Mucosa of stomach (tissue), 1 donor: ENCODE data around the gene NBEAL2.

Experiments
- H3K27me3 ChIP-seq: one replicate; pipeline ENCODE4 v1.7.0; 2013; ENCODE audit warnings: mild to moderate bottlenecking, low read length; ENCODE audit not compliant: control insufficient read depth, insufficient read depth
- H3K36me3 ChIP-seq: one replicate; pipeline ENCODE4 v1.7.0; 2013; ENCODE audit warnings: low read length; ENCODE audit not compliant: control insufficient read depth, insufficient read depth
- H3K4me1 ChIP-seq: one replicate; pipeline ENCODE4 v1.7.0; 2013; ENCODE audit warnings: mild to moderate bottlenecking, low read length; ENCODE audit not compliant: control insufficient read depth, insufficient read depth
- H3K4me3 ChIP-seq: one replicate; pipeline ENCODE4 v1.7.0; 2013; ENCODE audit warnings: low read length
- H3K9ac ChIP-seq: one replicate; pipeline ENCODE4 v1.7.0; 2013; ENCODE audit warnings: mild to moderate bottlenecking, low read length, moderate library complexity
- H3K9me3 ChIP-seq: one replicate; pipeline ENCODE4 v1.7.0; 2013; ENCODE audit warnings: mild to moderate bottlenecking, low read length, moderate library complexity; ENCODE audit not compliant: control insufficient read depth
- donor health status: Pancreatic carcinoma.

The NBEAL2 gene

GRCh38 chr3:46978985-46979944, at the start of gene NBEAL2:
Gene NBEAL2, plus strand, starts transcription at chr3:46979666. Its CDS starts 196 bp downstream, at chr3:46979862.
- Histone ChIP-seq H3K4me3 (peak within 1 kb of the TSS; percentile 73), H3K9me3 (no peaks in the 10 kb centered on the region), H3K27me3 (no peaks in the 10 kb centered on the region), H3K4me1 (peaks cover 44% of the 10 kb centered on the region), H3K36me3 (no peaks in the 10 kb centered on the region), H3K9ac (peak within 1 kb of the TSS; percentile 96)

- Histone ChIP-seq H3K9me3 (no peaks in the 10 kb centered on the region), H3K4me3 (no peak overlapping the region), H3K4me1 (peaks cover 94% of the 10 kb centered on the region), H3K27me3 (no peaks in the 10 kb centered on the region), H3K36me3 (peaks cover 6% of the 10 kb centered on the region), H3K9ac (peak overlapping the region; percentile 30)
These were observed 49.1 kb upstream of the NBEAL2 start for GRCh38 chr3:46930166-46930944.

DNA sequence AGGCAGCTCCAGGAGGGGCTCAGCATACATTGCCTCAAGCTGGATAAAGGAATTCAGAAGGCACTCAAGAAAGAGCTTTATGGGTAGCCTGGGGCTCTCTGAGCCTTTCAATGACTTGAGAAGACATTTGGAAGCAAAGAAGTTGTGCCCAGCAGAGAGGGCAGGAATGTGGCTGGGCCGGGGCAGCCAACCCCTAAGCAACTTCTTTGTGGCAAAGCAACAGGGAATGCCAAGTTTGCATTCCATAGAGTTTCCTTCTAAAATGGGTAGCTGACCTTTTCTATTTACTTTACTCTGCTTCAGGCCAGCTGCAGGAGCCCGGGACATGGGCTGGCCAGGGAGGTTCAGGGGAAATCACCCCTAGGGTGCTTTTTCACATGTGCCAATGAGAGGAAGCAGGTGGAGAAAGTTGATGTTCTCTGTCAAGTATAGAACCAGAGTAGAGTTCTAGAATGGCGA, 48.5 kb upstream of the NBEAL2 start:
- peaks cover 94% of the 10 kb centered on the region for H3K4me1 ChIP-seq
- peaks cover 6% of the 10 kb centered on the region for H3K36me3 ChIP-seq
- no peak overlapping the region for H3K4me3 ChIP-seq
- no peaks in the 10 kb centered on the region for H3K27me3 ChIP-seq
- no peaks in the 10 kb centered on the region for H3K9me3 ChIP-seq
- H3K9ac ChIP-seq: peak overlapping the region; percentile 30

DNA sequence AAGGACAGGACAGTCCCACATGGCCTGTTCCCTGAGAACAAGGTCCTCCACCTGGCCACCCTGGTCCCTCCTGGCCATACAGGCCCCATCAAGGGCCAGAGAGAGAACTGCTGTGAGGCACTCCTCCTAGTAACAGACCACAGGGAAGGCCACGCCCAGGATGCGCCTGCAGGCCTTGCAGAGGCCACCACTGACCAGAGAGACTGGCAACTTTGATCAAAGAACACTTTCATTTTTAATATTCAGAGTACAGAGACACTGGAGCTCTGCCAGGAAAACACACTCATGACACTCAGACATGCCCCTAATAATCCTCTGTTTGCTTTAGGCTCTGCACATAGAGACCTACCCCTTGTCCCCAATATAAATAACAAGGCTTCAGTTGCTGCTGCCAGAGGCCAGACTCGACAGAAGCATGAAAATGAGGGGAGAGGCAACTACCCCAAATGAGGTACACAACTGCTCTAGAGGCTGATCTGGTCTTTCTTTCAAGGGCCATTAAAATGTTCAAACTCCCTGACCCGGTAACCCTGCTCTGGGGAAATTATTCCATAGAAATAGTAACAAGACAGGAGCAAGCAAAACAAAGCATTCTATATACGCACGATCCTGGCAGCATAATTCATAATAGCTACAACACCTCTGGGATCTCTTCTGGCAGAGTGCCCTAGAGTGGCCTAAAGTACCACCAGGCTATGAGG, 47.7 kb upstream of the NBEAL2 start:
- peaks cover 94% of the 10 kb centered on the region for H3K4me1 ChIP-seq
- no peaks in the 10 kb centered on the region for H3K36me3 ChIP-seq
- no peak overlapping the region for H3K4me3 ChIP-seq
- no peaks in the 10 kb centered on the region for H3K27me3 ChIP-seq
- no peaks in the 10 kb centered on the region for H3K9me3 ChIP-seq
- H3K9ac ChIP-seq: peak overlapping the region; percentile 11

DNA sequence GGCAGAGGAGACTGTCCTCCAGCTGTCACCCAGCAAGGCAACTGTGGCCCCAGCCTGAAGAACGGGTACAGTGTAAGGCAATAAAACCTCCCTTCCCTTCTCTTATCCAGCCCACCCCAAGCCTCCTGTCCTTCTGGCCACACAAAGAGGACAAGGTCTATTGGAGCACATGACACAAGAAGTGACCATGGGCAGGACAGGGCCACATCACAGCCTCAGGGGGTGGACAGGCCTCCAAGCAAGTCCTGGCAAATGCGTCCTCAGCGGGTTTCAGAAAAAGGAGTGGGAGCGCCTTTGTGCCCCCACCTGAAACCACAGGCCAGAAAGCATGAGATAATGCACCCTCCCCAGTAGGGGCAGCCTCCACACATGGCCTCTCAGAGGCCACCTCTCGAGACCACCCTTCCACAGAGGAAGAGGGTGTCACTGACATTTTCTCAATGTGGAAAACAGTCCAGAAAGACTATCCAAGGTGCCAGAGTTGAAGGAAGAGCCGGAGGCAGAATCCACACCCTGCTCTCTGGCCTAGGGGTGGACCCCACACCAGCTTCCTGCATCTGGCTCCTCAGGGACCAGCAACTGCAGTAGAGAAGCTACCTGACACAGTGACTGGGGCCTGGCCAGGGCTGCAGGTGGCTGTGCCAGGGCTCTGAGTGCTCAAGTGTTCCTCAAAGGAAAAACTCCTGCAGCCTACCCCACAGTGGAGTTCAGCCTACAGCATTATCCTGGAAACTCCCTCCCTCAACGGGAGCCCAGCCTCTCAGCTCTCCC, 46.8 kb upstream of the NBEAL2 start:
- H3K4me3 ChIP-seq: no peak overlapping the region
- H3K9ac ChIP-seq: peak overlapping the region; percentile 42
- no peaks in the 10 kb centered on the region for H3K36me3 ChIP-seq
- no peaks in the 10 kb centered on the region for H3K27me3 ChIP-seq
- peaks cover 91% of the 10 kb centered on the region for H3K4me1 ChIP-seq
- no peaks in the 10 kb centered on the region for H3K9me3 ChIP-seq

DNA sequence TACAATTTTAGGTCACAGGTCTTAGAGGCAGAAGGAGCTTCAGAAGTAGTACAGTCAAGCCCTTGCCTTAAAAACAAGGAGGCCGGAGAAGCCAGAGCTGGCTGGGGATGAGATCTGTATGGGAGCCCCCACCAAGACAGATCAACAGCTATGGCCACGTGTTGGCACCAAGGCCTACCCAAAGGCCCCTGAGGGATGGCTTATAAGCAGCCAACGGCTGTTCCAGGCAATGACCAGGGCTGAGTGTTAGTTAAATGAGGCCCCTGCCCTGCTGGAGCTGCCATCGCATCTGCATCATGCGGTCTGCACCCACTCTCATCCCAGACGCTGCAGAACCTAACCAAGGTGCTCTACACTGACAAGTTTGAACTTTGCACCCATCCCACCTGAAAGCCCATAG, 46.2 kb upstream of the NBEAL2 start:
- Histone ChIP-seq H3K9ac (peak overlapping the region; percentile 42), H3K27me3 (no peaks in the 10 kb centered on the region), H3K4me3 (no peak overlapping the region), H3K9me3 (no peaks in the 10 kb centered on the region), H3K36me3 (no peaks in the 10 kb centered on the region), H3K4me1 (peaks cover 94% of the 10 kb centered on the region)

DNA sequence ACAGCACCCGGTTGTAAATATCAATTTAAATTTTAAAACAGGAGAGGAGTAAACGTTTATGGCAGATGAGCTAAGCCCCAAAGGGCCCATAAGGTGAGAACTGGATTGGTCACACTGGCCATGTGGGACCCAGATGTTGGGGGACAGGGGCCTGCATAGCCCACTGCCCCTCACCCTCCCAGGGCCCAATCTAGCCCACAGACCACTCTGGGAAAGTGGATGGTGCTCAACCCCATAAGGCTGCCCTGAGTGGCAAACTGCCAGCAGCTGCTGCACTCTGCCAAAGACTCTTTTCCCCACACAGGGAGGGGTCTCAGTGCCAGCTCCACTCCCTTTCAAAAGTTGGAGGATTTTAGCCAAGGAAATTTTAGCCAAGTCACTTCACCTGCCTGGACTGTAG, 45.4 kb upstream of the NBEAL2 start:
- Histone ChIP-seq H3K9ac (peak overlapping the region; percentile 4), H3K27me3 (no peaks in the 10 kb centered on the region), H3K36me3 (peaks cover 1% of the 10 kb centered on the region), H3K4me3 (no peak overlapping the region), H3K9me3 (no peaks in the 10 kb centered on the region), H3K4me1 (peaks cover 94% of the 10 kb centered on the region)

- Histone ChIP-seq H3K4me1 (peaks cover 94% of the 10 kb centered on the region), H3K36me3 (peaks cover 7% of the 10 kb centered on the region), H3K9me3 (no peaks in the 10 kb centered on the region), H3K27me3 (no peaks in the 10 kb centered on the region), H3K9ac (peak overlapping the region; percentile 4), H3K4me3 (no peak overlapping the region)
These were observed 44.8 kb upstream of the NBEAL2 start for GRCh38 chr3:46934498-46935167.

- H3K9ac ChIP-seq: no peak overlapping the region
These were observed 44.2 kb upstream of the NBEAL2 start for GRCh38 chr3:46935168-46935858.

DNA sequence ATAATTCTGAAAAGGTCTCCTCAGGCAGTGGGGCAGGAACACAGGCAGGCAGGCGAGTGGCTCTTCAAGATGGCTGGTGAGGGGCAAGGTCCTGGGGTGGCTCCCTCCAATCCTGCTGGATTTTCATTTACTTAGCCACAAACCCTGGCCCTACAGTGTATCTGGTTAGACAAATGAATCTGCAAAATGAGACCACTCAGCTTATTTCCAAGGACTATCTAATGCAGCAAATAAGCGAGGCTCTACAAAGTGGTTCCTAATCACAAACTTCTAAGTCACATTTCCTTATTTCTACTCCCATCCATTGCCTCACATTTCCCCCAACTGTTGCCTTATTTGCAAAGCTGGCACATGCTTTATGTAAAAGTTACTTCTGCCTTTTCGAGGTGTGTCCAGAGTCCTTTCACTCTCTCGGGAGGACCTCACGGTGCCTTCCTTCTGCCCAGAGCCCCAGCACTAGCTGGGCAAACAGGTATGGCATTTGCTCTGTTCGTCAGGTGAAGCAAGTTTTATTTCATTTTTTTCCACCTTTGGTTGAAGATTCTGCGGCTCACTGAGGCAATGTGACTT, 43.4 kb upstream of the NBEAL2 start:
- Histone ChIP-seq H3K9me3 (no peaks in the 10 kb centered on the region), H3K36me3 (peaks cover 11% of the 10 kb centered on the region), H3K9ac (no peak overlapping the region), H3K4me1 (peaks cover 95% of the 10 kb centered on the region), H3K27me3 (no peaks in the 10 kb centered on the region), H3K4me3 (no peak overlapping the region)

More at GRCh38 chr3:46935168-46935858, 44.2 kb upstream of the NBEAL2 start:
- Histone ChIP-seq H3K9me3 (no peaks in the 10 kb centered on the region), H3K36me3 (peaks cover 8% of the 10 kb centered on the region), H3K27me3 (no peaks in the 10 kb centered on the region), H3K4me1 (peaks cover 95% of the 10 kb centered on the region), H3K4me3 (no peak overlapping the region)
